Left lung (tissue), 10 donors: ENCODE data around the gene CIITA. TPM values are rescaled to one million over a fixed set of nuclear protein-coding genes. Genes with fewer than 3 reads are reported as not detected.

ENCODE experiments used
- ATAC-seq: fragments of 200-7000 bp; cut with Tn5 transposase; one replicate; pipeline ENCODE4 v1.9.1; 2020; ENCODE audit warnings: moderate library complexity
- DNase-seq, 4 donors: peaks; one replicate each; pipeline ENCODE4 v3.0.0-alpha.2; 2013 to 2020
- H3K27ac ChIP-seq, 2 donors: fragments of 200-600 bp; sonication (generic) in 1 of 2; one replicate each; pipeline versions ENCODE4 v1.5.0 to v1.8.0; 2020 to 2021
- H3K27me3 ChIP-seq, 2 donors: fragments of 200-600 bp; sonication (generic) in 1 of 2; one replicate each; pipeline versions ENCODE4 v1.5.0 to v1.8.0; 2020 to 2021
- H3K36me3 ChIP-seq, 2 donors: fragments of 200-600 bp; sonication (generic) in 1 of 2; one replicate each; pipeline versions ENCODE4 v1.5.0 to v1.8.0; 2020 to 2021
- H3K4me1 ChIP-seq, 2 donors: fragments of 200-600 bp; one replicate each; pipeline ENCODE4 v1.8.0; 2021
- H3K4me3 ChIP-seq, 2 donors: fragments of 200-600 bp; sonication (generic) in 1 of 2; one replicate each; pipeline versions ENCODE4 v1.5.0 to v1.8.0; 2020 to 2021; ENCODE audit warnings: mild to moderate bottlenecking in 1 of 2
- H3K9me3 ChIP-seq, 2 donors: fragments of 200-600 bp; sonication (generic) in 1 of 2; one replicate each; pipeline versions ENCODE4 v1.5.0 to v1.8.0; 2020 to 2021
- intact Hi-C, 2 donors: fragments of 100-400 bp; cut with DNase I; formaldehyde crosslinking; loops; one replicate each; pipeline versions ENCODE4 v1.11.2 to v1.14.2; 2022
- polyA plus RNA-seq, 6 donors: library from polyadenylated mRNA; unstranded; fragments of 120-200 nt; gene quantifications; one replicate each; pipeline ENCODE4 v1.2.1, GENCODE V29; 2013; ENCODE audit not compliant: insufficient read length in 6 of 6
- total RNA-seq, 2 donors: library from RNA; stranded (reverse); fragmentation: NEBNext Ultra II Directional; extraction: Animal tissue kit (Norgen Biotek cat#: 25700); gene quantifications; one replicate each; pipeline ENCODE4 v1.2.1, GENCODE V29; 2021
- TF ChIP-seq, protein P1 (sequence below), 2 donors: fragments of 200-600 bp; sonication (generic) in 1 of 2; IDR thresholded peaks; one replicate each; pipeline versions ENCODE4 v1.5.0 to v1.8.0; 2021; ENCODE audit warnings: antibody characterized with exemption in 2 of 2
- donor health status: DM: no; HTN: yes; CAD: no.
- donor health status: DM: no; HTN: no; CAD: no.

Gene CIITA
- total and polyA plus RNA-seq, 8 donors, result 2.6 to 49.0 (median 5.8) TPM

DNA sequence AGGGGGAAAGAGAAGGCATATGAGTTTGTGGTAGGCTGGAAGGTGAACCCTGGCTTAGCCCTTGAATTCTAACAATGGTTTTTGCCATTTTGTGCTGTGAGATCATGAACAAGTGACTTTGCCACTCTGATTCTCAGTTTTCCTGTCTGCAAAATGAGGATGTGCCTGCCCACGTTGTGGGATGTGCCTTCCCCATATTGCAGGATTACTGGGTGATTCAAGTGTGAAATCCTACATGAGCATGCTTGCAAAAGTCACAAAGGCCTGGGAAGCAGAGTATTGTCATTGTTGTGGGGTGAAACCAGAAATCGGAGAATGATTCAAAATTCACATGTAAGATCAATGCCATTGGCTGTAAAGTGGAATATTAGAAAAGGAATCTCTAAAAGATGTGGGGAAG is 29.8 kb upstream of the CIITA start:
- H3K27me3 ChIP-seq, result no peaks in the 10 kb centered on the region
- intact Hi-C loops, result no loop called here
- ATAC-seq (peak; percentile 54), DNase-seq (peak in 1 of 4 donors; percentile 56)
- no peaks in the 10 kb centered on the region for H3K9me3 ChIP-seq
- H3K4me3 ChIP-seq, result no peak overlapping the region
- H3K4me1 ChIP-seq, result peaks cover 0 to 62% of the 10 kb centered on the region in 2 donors
- peak overlapping the region; percentile 67 to 92 for H3K27ac ChIP-seq
- TF ChIP-seq, protein P1, sequence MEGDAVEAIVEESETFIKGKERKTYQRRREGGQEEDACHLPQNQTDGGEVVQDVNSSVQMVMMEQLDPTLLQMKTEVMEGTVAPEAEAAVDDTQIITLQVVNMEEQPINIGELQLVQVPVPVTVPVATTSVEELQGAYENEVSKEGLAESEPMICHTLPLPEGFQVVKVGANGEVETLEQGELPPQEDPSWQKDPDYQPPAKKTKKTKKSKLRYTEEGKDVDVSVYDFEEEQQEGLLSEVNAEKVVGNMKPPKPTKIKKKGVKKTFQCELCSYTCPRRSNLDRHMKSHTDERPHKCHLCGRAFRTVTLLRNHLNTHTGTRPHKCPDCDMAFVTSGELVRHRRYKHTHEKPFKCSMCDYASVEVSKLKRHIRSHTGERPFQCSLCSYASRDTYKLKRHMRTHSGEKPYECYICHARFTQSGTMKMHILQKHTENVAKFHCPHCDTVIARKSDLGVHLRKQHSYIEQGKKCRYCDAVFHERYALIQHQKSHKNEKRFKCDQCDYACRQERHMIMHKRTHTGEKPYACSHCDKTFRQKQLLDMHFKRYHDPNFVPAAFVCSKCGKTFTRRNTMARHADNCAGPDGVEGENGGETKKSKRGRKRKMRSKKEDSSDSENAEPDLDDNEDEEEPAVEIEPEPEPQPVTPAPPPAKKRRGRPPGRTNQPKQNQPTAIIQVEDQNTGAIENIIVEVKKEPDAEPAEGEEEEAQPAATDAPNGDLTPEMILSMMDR (IDR thresholded peaks at IDR 0.05), result no peak
- no peaks in the 10 kb centered on the region for H3K36me3 ChIP-seq

DNA sequence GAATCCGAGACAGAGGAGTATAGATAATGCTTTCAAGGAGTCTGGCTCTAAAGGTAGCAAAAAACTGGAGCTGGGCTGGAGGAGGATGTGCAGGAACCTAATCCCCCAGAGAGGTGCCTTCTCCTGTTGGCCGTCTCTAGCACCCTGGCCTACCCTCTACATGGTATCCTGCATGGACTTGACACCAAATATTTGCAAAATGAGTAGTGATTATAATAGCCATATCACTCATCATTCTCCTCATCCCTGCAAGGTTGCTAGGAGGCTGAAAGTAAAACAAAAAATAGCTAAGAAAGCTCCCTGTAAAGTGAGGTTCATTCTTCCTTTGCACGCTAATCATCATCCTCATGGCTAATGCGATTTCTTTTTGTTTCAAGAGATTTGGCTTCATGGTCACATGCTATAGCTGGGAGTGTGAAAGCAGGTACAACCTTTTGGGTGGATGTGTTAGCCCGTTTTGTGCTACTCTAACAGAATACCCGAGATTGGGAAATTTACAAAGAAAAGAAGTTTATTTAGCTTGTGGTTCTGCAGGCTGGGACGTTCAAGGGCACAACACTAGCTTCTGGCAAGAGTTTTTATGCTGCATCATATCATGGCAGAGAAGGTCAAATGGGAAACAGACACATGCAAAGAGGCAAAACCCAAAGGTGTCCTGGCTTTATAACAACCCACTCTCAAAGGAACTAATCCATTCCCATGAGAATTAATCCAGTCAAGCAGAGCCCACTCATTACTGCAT is 27.1 kb upstream of the CIITA start:
- peaks cover 0 to 54% of the 10 kb centered on the region in 2 donors for H3K4me1 ChIP-seq
- H3K4me3 ChIP-seq, result no peak overlapping the region
- ATAC-seq, result no peak
- H3K9me3 ChIP-seq, result no peaks in the 10 kb centered on the region
- no peak for DNase-seq
- TF ChIP-seq, protein P1 (IDR thresholded peaks at IDR 0.05), result no peak
- H3K27ac ChIP-seq, result no peak overlapping the region
- intact Hi-C loops, result no loop called here
- H3K27me3 ChIP-seq, result no peaks in the 10 kb centered on the region
- H3K36me3 ChIP-seq, result no peaks in the 10 kb centered on the region

DNA sequence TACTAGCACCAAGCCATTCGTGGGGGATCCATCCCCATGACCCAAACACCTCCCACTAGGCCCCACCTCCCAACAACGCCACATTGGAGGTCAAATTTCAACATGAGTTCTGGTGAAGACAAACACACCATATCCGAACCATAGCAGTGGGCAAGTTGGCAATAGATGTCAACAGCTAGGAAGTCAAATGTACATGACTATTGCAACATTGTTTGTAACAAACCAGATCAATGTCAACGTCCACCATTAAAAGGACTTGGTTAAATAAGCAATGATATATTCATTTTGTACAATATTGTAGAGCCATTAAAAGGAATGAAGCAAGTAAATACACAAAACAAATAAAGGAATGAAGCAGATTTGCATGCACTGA is 26.5 kb upstream of the CIITA start:
- no peaks in the 10 kb centered on the region for H3K36me3 ChIP-seq
- no peak overlapping the region for H3K4me3 ChIP-seq
- intact Hi-C loops, result no loop called here
- no peaks in the 10 kb centered on the region for H3K27me3 ChIP-seq
- ATAC-seq, result no peak
- DNase-seq, result no peak
- H3K4me1 ChIP-seq, result peaks cover 0 to 54% of the 10 kb centered on the region in 2 donors
- no peak overlapping the region for H3K27ac ChIP-seq
- H3K9me3 ChIP-seq, result no peaks in the 10 kb centered on the region
- TF ChIP-seq, protein P1 (IDR thresholded peaks at IDR 0.05), result no peak

DNA sequence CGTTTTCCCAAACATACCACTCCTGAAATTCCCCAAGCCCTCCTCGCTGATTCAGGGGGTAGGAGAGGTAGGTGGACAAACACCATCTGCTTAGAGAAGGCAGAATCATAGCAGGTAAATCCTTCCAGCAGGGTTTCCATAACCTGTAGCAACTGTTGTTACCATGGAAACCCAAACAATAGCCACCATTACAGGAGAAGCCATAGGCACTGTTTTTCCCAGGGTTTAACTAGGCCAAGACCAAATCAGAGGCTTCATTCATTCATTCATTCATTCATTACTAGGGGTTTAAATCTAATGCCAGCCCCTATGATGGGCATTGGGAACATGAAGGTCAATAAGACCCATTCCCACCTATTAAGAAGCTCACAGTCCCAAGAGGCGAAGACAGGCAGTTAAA is 25.5 kb upstream of the CIITA start:
- H3K27me3 ChIP-seq, result no peaks in the 10 kb centered on the region
- ATAC-seq, result no peak
- no peak overlapping the region for H3K4me3 ChIP-seq
- TF ChIP-seq, protein P1 (IDR thresholded peaks at IDR 0.05), result no peak
- intact Hi-C loops, result no loop called here
- peaks cover 0 to 49% of the 10 kb centered on the region in 2 donors for H3K4me1 ChIP-seq
- no peaks in the 10 kb centered on the region for H3K36me3 ChIP-seq
- no peaks in the 10 kb centered on the region for H3K9me3 ChIP-seq
- no peak for DNase-seq
- H3K27ac ChIP-seq, result peak overlapping the region in 1 of 2 donors; percentile 62

DNA sequence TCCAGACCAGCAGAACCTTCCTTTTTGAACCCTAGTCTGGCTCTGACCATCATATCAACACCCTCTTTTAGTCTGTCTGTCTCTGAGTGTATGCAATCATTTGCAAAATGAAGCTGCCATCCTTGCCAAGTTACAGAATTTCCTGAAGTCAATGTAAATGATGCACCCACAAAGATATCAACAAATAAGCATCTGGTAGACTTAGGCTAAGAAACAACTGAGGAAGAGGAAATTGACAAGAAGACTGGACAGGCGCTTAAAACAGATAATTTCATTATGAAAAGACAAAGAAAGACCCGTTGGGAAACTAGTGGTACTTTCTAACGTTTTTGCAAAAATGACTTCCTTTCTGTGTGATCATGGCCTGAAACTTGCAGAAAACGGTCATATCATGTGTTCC is 24.7 kb upstream of the CIITA start:
- intact Hi-C loops, result no loop called here
- no peaks in the 10 kb centered on the region for H3K36me3 ChIP-seq
- peak overlapping the region in 1 of 2 donors; percentile 62 for H3K27ac ChIP-seq
- no peak for DNase-seq
- ATAC-seq, result no peak
- H3K9me3 ChIP-seq, result no peaks in the 10 kb centered on the region
- peaks cover 0 to 42% of the 10 kb centered on the region in 2 donors for H3K4me1 ChIP-seq
- no peaks in the 10 kb centered on the region for H3K27me3 ChIP-seq
- TF ChIP-seq, protein P1 (IDR thresholded peaks at IDR 0.05), result no peak
- no peak overlapping the region for H3K4me3 ChIP-seq
